Upper lobe of left lung (tissue), 4 donors: Measurements from ENCODE around the gene NRDE2.

Source experiments
- CTCF ChIP-seq, 6 experiments: fragments of 450-650 bp in 4 of 6; fragments of 200-600 bp in 2 of 6; sonication (generic) in 2 of 6; IDR thresholded peaks; one replicate each; pipeline ENCODE4 v1.5.1; 2016 to 2019; ENCODE audit warnings: antibody characterized with exemption in 6 of 6
- POLR2A ChIP-seq, 4 donors: fragments of 450-650 bp; IDR thresholded peaks; one replicate each; pipeline ENCODE4 v1.5.1; 2016 to 2017; ENCODE audit warnings: antibody characterized with exemption in 4 of 4, mild to moderate bottlenecking in 2 of 4
- POLR2AphosphoS5 ChIP-seq, 2 donors: sonication (generic); formaldehyde crosslinking; IDR thresholded peaks; one replicate each; pipeline ENCODE4 v1.5.1; 2017; ENCODE audit warnings: antibody characterized with exemption in 2 of 2

- TF ChIP-seq POLR2A (IDR thresholded peaks at IDR 0.05) (no peak), POLR2AphosphoS5 (IDR thresholded peaks at IDR 0.05) (no peak), CTCF (IDR thresholded peaks at IDR 0.05) (no peak)
These were observed 27.2 kb downstream of the NRDE2 start for GRCh38 chr14:90304502-90304901.
